ENCODE data around the gene PDZRN4.

Gene PDZRN4

GRCh38 chr12:41365653-41366171 is 177.6 kb downstream of the PDZRN4 start:
- DNase-seq = peak; percentile 85

GRCh38 chr12:41367726-41368405 is 179.7 kb downstream of the PDZRN4 start:
- DNase-seq = no peak

GRCh38 chr12:41380878-41381277 is 192.8 kb downstream of the PDZRN4 start:
- DNase-seq = no peak

- DNase-seq = no peak
Observed at GRCh38 chr12:41402801-41403200, 214.7 kb downstream of the PDZRN4 start.

- peak; percentile 0 for DNase-seq
Observed at GRCh38 chr12:41407232-41407799, 219.2 kb downstream of the PDZRN4 start.

GRCh38 chr12:41409628-41410027 is 221.5 kb downstream of the PDZRN4 start:
- no peak for DNase-seq

- DNase-seq = no peak
Observed at GRCh38 chr12:41418586-41418985, 230.5 kb downstream of the PDZRN4 start.

- DNase-seq = no peak
Observed at GRCh38 chr12:41419131-41419893, 231.2 kb downstream of the PDZRN4 start.

- no peak for DNase-seq
Observed at GRCh38 chr12:41424651-41425050, 236.5 kb downstream of the PDZRN4 start.

- no peak for DNase-seq
Observed at GRCh38 chr12:41433460-41433859, 245.3 kb downstream of the PDZRN4 start.

GRCh38 chr12:41436076-41436475 is 248.0 kb downstream of the PDZRN4 start:
- DNase-seq = peak; percentile 72

- peak; percentile 21 for DNase-seq
Observed at GRCh38 chr12:41437563-41437962, 249.4 kb downstream of the PDZRN4 start.

GRCh38 chr12:41438854-41439541 is 250.9 kb downstream of the PDZRN4 start:
- DNase-seq = no peak

GRCh38 chr12:41439801-41440200 is 251.7 kb downstream of the PDZRN4 start:
- no peak for DNase-seq

GRCh38 chr12:41441180-41441579 is 253.1 kb downstream of the PDZRN4 start:
- DNase-seq = no peak

- no peak for DNase-seq
Observed at GRCh38 chr12:41442896-41443295, 254.8 kb downstream of the PDZRN4 start.

GRCh38 chr12:41443690-41444089 is 255.6 kb downstream of the PDZRN4 start:
- DNase-seq = no peak

- DNase-seq = no peak
Observed at GRCh38 chr12:41452838-41453407, 264.8 kb downstream of the PDZRN4 start.

GRCh38 chr12:41453409-41453808 is 265.3 kb downstream of the PDZRN4 start:
- no peak for DNase-seq

- DNase-seq = no peak
Observed at GRCh38 chr12:41459111-41459905, 271.2 kb downstream of the PDZRN4 start.

- no peak for DNase-seq
Observed at GRCh38 chr12:41459906-41460214, 271.7 kb downstream of the PDZRN4 start.

- no peak for DNase-seq
Observed at GRCh38 chr12:41460906-41461305, 272.8 kb downstream of the PDZRN4 start.
